ENCODE data around the gene SYNM.

Gene SYNM

GRCh38 chr15:99103279-99103678, 1.6 kb upstream of the SYNM start:
- H2AFZ ChIP-seq (ENCODE audit: low read length), result no peak overlapping the region
- H3K4me2 ChIP-seq (ENCODE audit: insufficient read depth, low read length, poor library complexity, severe bottlenecking), result no peak overlapping the region
- H3K4me1 ChIP-seq (ENCODE audit: control insufficient read depth in 2 of 2, insufficient read depth in 1 of 2, low read depth in 1 of 2, low read length in 2 of 2), result peaks cover 0 to 3% of the 10 kb centered on the region in 2 donors
- no peak overlapping the region for H3K18ac ChIP-seq (ENCODE audit: low read length)
- H2BK15ac ChIP-seq (ENCODE audit: low read length), result no peak overlapping the region
- WGBS, 2 donors (ENCODE audit: extremely low coverage in 2 of 2, insufficient read length in 2 of 2, insufficient replicate concordance in 1 of 2), result no CpG with 5 or more reads among the region's 2 CpGs
- no peak overlapping the region for H4K8ac ChIP-seq (ENCODE audit: low read depth, low read length)
- H3K4me3 ChIP-seq (ENCODE audit: low read length in 2 of 2), result no peak overlapping the region
- no peak overlapping the region for H2BK120ac ChIP-seq (ENCODE audit: low read depth, low read length)
- no peak overlapping the region for H3K14ac ChIP-seq (ENCODE audit: low read length)
- no peak overlapping the region for H3K9ac ChIP-seq (ENCODE audit: low read depth, low read length, poor library complexity)
- DNase-seq (ENCODE audit: low spot score), result no peak
- H3K36me3 ChIP-seq (replicated peaks in 1 of 2; ENCODE audit: control insufficient read depth in 2 of 2, insufficient read depth in 2 of 2, low read length in 2 of 2), result no peaks in the 10 kb centered on the region
- H3K4ac ChIP-seq (ENCODE audit: low read length), result no peak overlapping the region
- peaks cover 14 to 54% (median 32%) of the 10 kb centered on the region in 3 experiments for H3K27me3 ChIP-seq (ENCODE audit: control insufficient read depth in 3 of 3, insufficient read depth in 3 of 3, low read depth in 1 of 3, low read length in 3 of 3)
- no peaks in the 10 kb centered on the region for H3K9me3 ChIP-seq (replicated peaks in 1 of 2; ENCODE audit: control insufficient read depth in 2 of 2, insufficient read depth in 1 of 2, low read depth in 1 of 2, low read length in 2 of 2)
- no peak overlapping the region for H4K91ac ChIP-seq (ENCODE audit: low read depth, low read length, poor library complexity)
- no peak overlapping the region for H2BK12ac ChIP-seq (ENCODE audit: low read length)
- no peak overlapping the region for H3K23ac ChIP-seq (ENCODE audit: low read depth, low read length, poor library complexity)
- H2BK5ac ChIP-seq (ENCODE audit: low read length), result no peak overlapping the region
- H2AK5ac ChIP-seq (ENCODE audit: low read depth, low read length), result no peak overlapping the region
- H3K79me1 ChIP-seq (ENCODE audit: low read depth, low read length), result no peaks in the 10 kb centered on the region
- H3K27ac ChIP-seq (replicated peaks; ENCODE audit: low read length), result no peak overlapping the region

DNA sequence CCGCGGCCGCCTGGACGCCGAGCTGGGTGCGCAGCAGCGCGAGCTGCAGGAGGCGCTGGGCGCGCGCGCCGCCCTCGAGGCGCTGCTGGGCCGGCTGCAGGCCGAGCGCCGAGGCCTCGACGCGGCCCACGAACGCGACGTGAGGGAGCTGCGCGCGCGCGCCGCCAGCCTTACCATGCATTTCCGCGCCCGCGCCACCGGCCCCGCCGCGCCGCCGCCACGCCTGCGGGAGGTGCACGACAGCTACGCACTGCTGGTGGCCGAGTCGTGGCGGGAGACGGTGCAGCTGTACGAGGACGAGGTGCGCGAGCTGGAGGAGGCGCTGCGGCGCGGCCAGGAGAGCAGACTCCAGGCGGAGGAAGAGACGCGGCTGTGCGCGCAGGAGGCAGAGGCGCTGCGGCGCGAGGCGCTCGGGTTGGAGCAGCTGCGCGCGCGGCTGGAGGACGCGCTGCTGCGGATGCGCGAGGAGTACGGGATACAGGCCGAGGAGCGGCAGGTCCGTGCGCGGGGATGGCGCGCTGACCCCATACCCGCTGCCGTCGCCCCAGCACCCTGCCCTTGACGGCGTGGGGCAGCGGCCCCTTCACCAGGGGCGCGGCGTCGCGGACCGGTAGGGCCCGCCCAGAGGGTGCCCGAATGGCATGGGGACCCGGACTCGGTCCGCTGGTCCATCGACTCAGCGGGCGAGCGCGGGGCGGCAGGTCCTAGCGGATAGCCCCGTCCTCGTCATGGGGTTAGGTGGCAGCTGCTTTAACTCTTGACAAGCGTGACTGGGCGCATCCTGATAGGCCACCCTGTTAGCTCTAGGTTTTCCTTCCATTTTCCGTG, 848 bp downstream of the SYNM start:
- Histone ChIP-seq H3K9me3 (replicated peaks in 1 of 2; ENCODE audit: control insufficient read depth in 2 of 2, insufficient read depth in 1 of 2, low read depth in 1 of 2, low read length in 2 of 2) (no peaks in the 10 kb centered on the region), H2BK12ac (ENCODE audit: low read length) (peak overlapping the region; percentile 32), H3K9ac (ENCODE audit: low read depth, low read length, poor library complexity) (peak overlapping the region; percentile 88), H3K4ac (ENCODE audit: low read length) (peak overlapping the region; percentile 60), H3K4me1 (ENCODE audit: control insufficient read depth in 2 of 2, insufficient read depth in 1 of 2, low read depth in 1 of 2, low read length in 2 of 2) (peaks cover 0 to 7% of the 10 kb centered on the region in 2 donors), H3K18ac (ENCODE audit: low read length) (peak overlapping the region; percentile 94), H3K27ac (replicated peaks; ENCODE audit: low read length) (no peak overlapping the region), H3K23ac (ENCODE audit: low read depth, low read length, poor library complexity) (peak overlapping the region; percentile 35), H3K4me2 (ENCODE audit: insufficient read depth, low read length, poor library complexity, severe bottlenecking) (peak overlapping the region; percentile 85), H3K27me3 (ENCODE audit: control insufficient read depth in 3 of 3, insufficient read depth in 3 of 3, low read depth in 1 of 3, low read length in 3 of 3) (peaks cover 10 to 36% (median 11%) of the 10 kb centered on the region in 3 experiments), H4K91ac (ENCODE audit: low read depth, low read length, poor library complexity) (no peak overlapping the region), H3K4me3 (ENCODE audit: low read length in 2 of 2) (peak overlapping the region; percentile 54 to 84), H3K14ac (ENCODE audit: low read length) (peak overlapping the region; percentile 91), H2AFZ (ENCODE audit: low read length) (peak overlapping the region; percentile 99), H2BK120ac (ENCODE audit: low read depth, low read length) (no peak overlapping the region), H4K8ac (ENCODE audit: low read depth, low read length) (peak overlapping the region; percentile 56), H3K36me3 (replicated peaks in 1 of 2; ENCODE audit: control insufficient read depth in 2 of 2, insufficient read depth in 2 of 2, low read length in 2 of 2) (no peaks in the 10 kb centered on the region), H2AK5ac (ENCODE audit: low read depth, low read length) (peak overlapping the region; percentile 78), H3K79me1 (ENCODE audit: low read depth, low read length) (no peaks in the 10 kb centered on the region), H2BK5ac (ENCODE audit: low read length) (peak overlapping the region; percentile 57), H2BK15ac (ENCODE audit: low read length) (no peak overlapping the region)
- peak; percentile 49 for DNase-seq (ENCODE audit: low spot score)
- no CpG with 5 or more reads among the region's 116 CpGs for WGBS, 2 donors (ENCODE audit: extremely low coverage in 2 of 2, insufficient read length in 2 of 2, insufficient replicate concordance in 1 of 2)

- no peak overlapping the region for H3K4ac ChIP-seq (ENCODE audit: low read length)
- no CpG with 5 or more reads among the region's 15 CpGs for WGBS, 2 donors (ENCODE audit: extremely low coverage in 2 of 2, insufficient read length in 2 of 2, insufficient replicate concordance in 1 of 2)
- H3K79me1 ChIP-seq (ENCODE audit: low read depth, low read length), result no peaks in the 10 kb centered on the region
- no peak overlapping the region for H2AK5ac ChIP-seq (ENCODE audit: low read depth, low read length)
- no peak overlapping the region for H2AFZ ChIP-seq (ENCODE audit: low read length)
- no peak overlapping the region for H3K9ac ChIP-seq (ENCODE audit: low read depth, low read length, poor library complexity)
- H2BK120ac ChIP-seq (ENCODE audit: low read depth, low read length), result no peak overlapping the region
- no peak overlapping the region for H2BK15ac ChIP-seq (ENCODE audit: low read length)
- H3K27me3 ChIP-seq (ENCODE audit: control insufficient read depth in 3 of 3, insufficient read depth in 3 of 3, low read depth in 1 of 3, low read length in 3 of 3), result peaks cover 8 to 36% (median 10%) of the 10 kb centered on the region in 3 experiments
- H3K23ac ChIP-seq (ENCODE audit: low read depth, low read length, poor library complexity), result no peak overlapping the region
- no peak overlapping the region for H3K4me3 ChIP-seq (ENCODE audit: low read length in 2 of 2)
- peaks cover 0 to 7% of the 10 kb centered on the region in 2 donors for H3K4me1 ChIP-seq (ENCODE audit: control insufficient read depth in 2 of 2, insufficient read depth in 1 of 2, low read depth in 1 of 2, low read length in 2 of 2)
- H3K14ac ChIP-seq (ENCODE audit: low read length), result no peak overlapping the region
- no peak overlapping the region for H3K18ac ChIP-seq (ENCODE audit: low read length)
- H3K9me3 ChIP-seq (replicated peaks in 1 of 2; ENCODE audit: control insufficient read depth in 2 of 2, insufficient read depth in 1 of 2, low read depth in 1 of 2, low read length in 2 of 2), result no peaks in the 10 kb centered on the region
- H2BK12ac ChIP-seq (ENCODE audit: low read length), result no peak overlapping the region
- H3K27ac ChIP-seq (replicated peaks; ENCODE audit: low read length), result no peak overlapping the region
- DNase-seq (ENCODE audit: low spot score), result no peak
- H3K36me3 ChIP-seq (replicated peaks in 1 of 2; ENCODE audit: control insufficient read depth in 2 of 2, insufficient read depth in 2 of 2, low read length in 2 of 2), result no peaks in the 10 kb centered on the region
- no peak overlapping the region for H4K8ac ChIP-seq (ENCODE audit: low read depth, low read length)
- H2BK5ac ChIP-seq (ENCODE audit: low read length), result no peak overlapping the region
- H4K91ac ChIP-seq (ENCODE audit: low read depth, low read length, poor library complexity), result no peak overlapping the region
- H3K4me2 ChIP-seq (ENCODE audit: insufficient read depth, low read length, poor library complexity, severe bottlenecking), result no peak overlapping the region
Observed at GRCh38 chr15:99106417-99107220, 1.7 kb downstream of the SYNM start.

- H3K27ac ChIP-seq (replicated peaks; ENCODE audit: low read length), result no peak overlapping the region
- H3K18ac ChIP-seq (ENCODE audit: low read length), result no peak overlapping the region
- no peak overlapping the region for H2AK5ac ChIP-seq (ENCODE audit: low read depth, low read length)
- no peaks in the 10 kb centered on the region for H3K9me3 ChIP-seq (replicated peaks in 1 of 2; ENCODE audit: control insufficient read depth in 2 of 2, insufficient read depth in 1 of 2, low read depth in 1 of 2, low read length in 2 of 2)
- no peak overlapping the region for H3K4ac ChIP-seq (ENCODE audit: low read length)
- peaks cover 0 to 28% (median 10%) of the 10 kb centered on the region in 3 experiments for H3K27me3 ChIP-seq (ENCODE audit: control insufficient read depth in 3 of 3, insufficient read depth in 3 of 3, low read depth in 1 of 3, low read length in 3 of 3)
- WGBS, 2 donors (ENCODE audit: extremely low coverage in 2 of 2, insufficient read length in 2 of 2, insufficient replicate concordance in 1 of 2), result no CpG with 5 or more reads among the region's 5 CpGs
- H2AFZ ChIP-seq (ENCODE audit: low read length), result no peak overlapping the region
- H4K91ac ChIP-seq (ENCODE audit: low read depth, low read length, poor library complexity), result no peak overlapping the region
- no peak overlapping the region for H3K4me3 ChIP-seq (ENCODE audit: low read length in 2 of 2)
- H3K14ac ChIP-seq (ENCODE audit: low read length), result no peak overlapping the region
- no peak overlapping the region for H2BK15ac ChIP-seq (ENCODE audit: low read length)
- H2BK120ac ChIP-seq (ENCODE audit: low read depth, low read length), result no peak overlapping the region
- no peaks in the 10 kb centered on the region for H3K79me1 ChIP-seq (ENCODE audit: low read depth, low read length)
- no peak overlapping the region for H2BK12ac ChIP-seq (ENCODE audit: low read length)
- H3K9ac ChIP-seq (ENCODE audit: low read depth, low read length, poor library complexity), result no peak overlapping the region
- H4K8ac ChIP-seq (ENCODE audit: low read depth, low read length), result no peak overlapping the region
- H3K4me1 ChIP-seq (ENCODE audit: control insufficient read depth in 2 of 2, insufficient read depth in 1 of 2, low read depth in 1 of 2, low read length in 2 of 2), result peaks cover 0 to 4% of the 10 kb centered on the region in 2 donors
- H2BK5ac ChIP-seq (ENCODE audit: low read length), result no peak overlapping the region
- DNase-seq (ENCODE audit: low spot score), result no peak
- H3K36me3 ChIP-seq (replicated peaks in 1 of 2; ENCODE audit: control insufficient read depth in 2 of 2, insufficient read depth in 2 of 2, low read length in 2 of 2), result peaks cover 0 to 9% of the 10 kb centered on the region in 2 donors
- no peak overlapping the region for H3K4me2 ChIP-seq (ENCODE audit: insufficient read depth, low read length, poor library complexity, severe bottlenecking)
- H3K23ac ChIP-seq (ENCODE audit: low read depth, low read length, poor library complexity), result no peak overlapping the region
Observed at GRCh38 chr15:99108993-99109392, 4.1 kb downstream of the SYNM start.
